Eye (tissue), 1 donor: ENCODE results near the gene IVD.

Experiments used
- DNase-seq: peaks from one replicate; pipeline ENCODE4 v3.0.0-alpha.2; 2015

IVD gene

DNA sequence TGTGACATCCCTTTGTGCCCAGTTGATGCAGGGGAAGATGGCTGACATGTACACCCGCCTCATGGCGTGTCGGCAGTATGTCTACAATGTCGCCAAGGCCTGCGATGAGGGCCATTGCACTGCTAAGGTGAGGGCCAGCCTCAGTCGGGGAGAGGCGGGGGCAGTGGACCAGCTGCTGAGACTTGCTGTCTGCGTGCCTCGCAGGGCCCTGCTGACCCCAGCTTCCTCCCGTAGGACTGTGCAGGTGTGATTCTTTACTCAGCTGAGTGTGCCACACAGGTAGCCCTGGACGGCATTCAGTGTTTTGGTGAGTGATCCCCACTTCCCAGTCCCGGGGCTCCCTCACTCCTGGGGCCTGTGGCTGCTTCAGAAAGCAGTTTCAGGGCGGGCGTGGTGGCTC lies 10.5 kb downstream of the IVD start:
- DNase-seq: no peak

DNA sequence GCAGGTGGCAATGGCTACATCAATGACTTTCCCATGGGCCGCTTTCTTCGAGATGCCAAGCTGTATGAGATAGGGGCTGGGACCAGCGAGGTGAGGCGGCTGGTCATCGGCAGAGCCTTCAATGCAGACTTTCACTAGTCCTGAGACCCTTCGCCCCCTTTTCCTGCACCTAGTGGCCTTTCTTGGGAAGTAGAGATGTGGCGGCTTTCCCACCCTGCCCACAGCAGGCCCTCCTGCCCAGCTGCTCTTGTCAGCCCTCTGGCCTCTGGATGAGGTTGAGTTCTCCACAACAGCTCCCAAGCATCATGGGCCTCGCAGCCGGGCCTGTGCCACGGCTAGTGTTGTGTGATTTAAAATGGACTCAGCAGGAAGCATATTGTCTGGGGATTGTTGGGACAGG lies 12.5 kb downstream of the IVD start:
- no peak for DNase-seq

DNA sequence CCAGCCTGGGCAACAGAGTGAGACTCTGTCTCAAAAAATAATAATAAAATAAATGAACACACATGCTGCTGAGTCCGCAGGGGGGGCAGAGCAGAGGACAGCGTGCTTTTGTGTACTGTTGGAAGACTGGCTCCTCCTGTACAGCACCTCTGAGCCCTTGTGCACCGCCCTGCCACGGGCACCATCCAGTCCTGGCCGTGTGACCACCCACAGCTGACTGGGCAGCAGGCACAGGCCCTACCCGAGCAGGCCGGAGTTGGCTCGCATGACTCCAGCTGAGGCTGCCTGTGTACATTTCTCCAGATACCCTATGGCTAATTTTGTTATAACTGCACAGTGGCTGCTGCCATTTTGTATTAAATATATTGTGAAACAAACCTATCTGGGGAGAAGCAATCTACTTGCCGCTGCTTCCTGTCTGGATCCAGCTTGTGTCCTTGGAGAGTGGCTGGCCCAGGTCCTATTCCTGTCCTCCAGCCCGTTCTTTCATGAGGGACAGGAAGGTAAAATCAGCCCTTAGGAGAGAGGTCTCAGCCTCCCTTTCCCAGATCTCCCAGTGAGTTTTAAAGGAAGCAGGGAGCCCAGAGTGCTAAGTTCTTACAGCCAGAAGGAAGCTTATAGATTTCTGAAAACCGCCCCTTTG lies 14.6 kb downstream of the IVD start:
- no peak for DNase-seq

DNA sequence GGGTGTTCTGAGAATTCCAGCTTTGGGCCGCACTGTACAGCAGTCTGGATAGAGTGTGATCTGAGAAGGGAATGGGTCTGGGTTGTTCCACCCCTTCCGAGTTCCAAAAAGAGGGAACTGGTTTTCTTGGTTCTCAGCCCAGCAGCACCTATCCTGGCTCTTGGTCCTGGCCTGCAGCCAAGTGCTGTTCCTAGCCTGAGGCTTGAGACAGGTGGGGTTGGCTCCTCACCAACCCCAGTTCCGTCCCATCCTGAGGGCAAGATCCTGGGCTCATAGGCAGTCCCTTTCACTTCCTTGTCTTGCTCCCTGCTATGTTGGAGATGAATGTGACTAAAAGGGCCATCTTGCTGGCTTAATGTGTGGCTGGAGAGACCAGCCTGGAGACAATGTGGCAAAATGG lies 15.2 kb downstream of the IVD start:
- DNase-seq: no peak

DNA sequence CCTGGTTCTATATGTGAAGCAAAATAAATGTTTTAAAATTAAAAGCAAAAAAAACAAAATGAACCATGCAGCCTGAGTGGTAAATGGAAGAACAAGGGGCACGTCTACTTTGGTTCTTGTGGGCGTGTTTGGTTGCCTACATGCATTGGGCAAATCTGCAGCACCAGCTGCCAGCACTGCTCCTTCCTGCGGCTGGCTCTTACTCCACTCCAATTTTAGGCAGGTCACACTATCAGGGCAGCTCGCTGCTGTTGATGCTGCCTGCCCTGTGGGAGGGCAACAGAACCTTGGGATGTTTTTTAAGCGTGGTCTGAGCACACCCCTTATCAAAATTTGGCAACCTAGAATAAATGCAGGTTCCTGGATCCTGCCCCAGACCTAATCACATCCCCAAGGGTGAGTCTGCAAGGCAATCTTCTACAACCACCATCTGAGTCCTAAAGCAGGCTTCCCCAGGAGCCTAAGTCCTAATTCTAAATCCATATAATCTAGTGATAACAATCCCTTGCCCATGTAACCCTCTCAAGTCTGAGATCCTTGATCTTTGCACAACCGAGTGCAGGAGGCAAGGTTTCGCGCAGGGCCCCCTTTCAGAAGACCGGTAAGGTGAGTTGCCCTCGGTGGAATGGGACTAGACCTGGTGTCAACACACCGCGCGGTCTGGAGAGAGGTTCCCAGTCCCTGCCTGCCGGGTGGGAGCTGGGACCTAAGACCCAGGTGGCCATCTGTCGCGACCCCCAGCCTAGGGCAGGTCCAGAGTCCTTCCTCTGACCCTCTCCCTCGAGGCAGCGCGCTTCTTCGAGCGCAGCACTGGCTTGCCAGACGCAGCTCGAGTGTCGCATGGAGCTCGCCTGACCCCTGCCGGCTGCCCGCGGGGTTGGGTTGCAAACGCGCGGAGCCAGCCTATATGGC lies 15.9 kb downstream of the IVD start:
- peak; percentile 89 for DNase-seq

DNA sequence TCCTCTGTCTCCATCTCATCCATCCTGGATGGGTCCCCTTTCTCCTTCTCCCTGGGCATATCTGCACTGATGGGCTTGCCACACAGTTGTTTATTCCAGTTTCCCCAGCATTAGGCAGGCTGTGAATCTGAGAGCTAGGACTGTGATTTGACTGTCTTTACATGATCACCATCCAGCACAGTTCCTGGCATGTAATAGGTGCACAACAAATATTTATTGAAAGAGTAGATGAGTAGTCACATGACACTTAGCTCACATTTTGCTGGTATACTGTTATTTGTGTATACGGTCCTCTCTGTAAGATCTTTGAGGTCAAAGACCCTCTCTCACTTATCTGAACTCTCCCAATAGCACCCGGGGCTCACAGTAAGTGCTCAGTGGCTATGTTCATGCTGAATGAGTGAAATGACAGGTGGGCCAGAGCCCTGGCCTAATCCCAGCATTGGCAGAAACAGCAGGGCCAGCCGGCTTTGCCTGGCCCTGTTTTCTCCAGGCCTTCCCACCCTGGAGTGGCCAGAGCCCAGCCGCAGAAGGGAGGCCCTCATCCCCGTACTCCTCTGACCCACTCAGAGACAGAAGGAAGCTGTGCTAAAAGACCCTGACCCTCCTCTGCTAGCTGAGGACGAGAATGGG lies 19.0 kb downstream of the IVD start:
- no peak for DNase-seq

DNA sequence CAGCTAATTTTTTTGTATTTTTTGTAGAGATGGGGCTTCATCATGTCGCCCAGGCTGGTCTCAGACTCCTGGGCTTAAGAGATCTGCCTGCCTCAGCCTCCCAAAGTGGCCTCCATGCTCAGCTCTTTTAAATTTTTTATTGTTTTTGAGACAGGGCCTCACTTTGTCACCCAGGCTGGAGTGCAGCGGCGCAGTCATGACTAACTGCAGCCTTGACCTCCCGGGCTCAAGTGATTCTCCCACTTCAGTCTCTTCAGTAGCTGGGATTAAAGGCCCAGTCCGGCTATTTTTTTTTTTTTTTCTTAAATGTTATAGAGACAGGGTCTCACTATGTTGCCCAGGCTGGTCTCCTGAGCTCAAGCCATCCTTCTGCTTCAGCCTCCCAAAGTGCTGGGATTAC lies 20.1 kb downstream of the IVD start:
- no peak for DNase-seq

DNA sequence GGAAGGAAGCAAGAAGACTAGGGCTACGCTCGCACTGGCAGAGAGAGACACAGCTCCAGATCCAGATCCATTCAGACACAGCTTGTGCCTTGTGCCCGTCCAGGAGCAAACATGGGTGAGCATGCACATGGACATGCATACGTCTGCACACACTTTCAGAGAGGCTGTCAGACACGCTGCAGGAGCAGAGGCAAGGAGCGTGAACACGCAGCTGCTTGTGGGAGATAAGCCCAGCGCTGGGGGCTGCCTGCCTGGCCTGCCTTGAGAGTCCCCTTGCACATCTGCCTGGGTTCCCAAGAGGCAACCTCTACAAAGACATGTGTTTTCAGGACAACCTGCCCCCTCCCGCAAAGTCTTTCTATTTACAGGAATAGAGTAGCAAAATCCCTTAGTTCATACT lies 21.6 kb downstream of the IVD start:
- no peak for DNase-seq

DNA sequence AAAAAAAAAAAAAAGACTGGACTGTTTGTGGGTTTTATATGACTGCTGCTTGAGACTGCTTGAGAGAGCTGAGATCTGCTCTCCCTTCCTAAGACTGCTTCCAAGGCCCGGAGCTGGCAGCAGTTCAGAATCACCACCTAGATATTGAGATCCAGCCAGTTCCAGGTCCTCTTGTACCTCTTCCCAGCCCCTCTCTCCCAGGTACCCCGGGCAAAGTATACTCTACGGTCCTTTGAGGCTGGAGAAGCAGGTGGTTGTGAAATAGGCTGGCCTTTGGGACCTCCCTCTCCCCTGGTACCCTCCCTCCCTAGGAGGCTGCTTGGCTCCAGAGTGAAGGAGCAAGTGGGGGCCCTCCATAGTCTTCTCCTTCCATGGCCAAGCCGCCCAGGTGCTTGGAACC lies 22.6 kb downstream of the IVD start:
- no peak for DNase-seq

DNA sequence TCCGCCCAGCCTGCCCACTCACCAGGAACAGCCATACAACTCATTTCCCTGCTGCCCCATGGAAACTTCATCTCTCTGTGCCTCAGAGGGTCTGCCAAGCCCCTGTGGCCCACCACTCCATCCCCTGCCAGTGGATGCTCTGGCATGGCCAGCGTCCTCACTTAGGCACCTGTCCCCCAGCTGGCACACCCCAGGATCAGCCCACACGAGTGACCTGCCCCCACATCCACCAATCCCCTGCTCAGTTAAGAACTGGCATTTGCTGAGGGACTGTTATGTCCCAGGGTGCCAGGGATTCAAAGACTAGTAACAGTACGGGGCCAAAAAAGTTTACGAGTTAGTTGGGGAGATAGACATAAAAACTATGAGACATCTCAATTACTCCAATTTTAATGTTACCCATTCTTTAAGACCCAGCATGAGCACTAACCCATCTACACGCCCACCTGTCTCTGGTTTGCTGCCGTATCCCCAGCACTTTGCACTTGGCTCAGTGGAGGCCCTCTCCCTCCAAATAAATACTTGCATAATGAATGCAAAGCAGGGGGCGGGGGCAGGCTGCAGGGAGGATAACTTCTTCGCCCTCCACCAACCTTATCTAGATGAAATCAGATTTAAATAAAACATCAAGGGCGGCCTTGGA lies 23.6 kb downstream of the IVD start:
- no peak for DNase-seq

DNA sequence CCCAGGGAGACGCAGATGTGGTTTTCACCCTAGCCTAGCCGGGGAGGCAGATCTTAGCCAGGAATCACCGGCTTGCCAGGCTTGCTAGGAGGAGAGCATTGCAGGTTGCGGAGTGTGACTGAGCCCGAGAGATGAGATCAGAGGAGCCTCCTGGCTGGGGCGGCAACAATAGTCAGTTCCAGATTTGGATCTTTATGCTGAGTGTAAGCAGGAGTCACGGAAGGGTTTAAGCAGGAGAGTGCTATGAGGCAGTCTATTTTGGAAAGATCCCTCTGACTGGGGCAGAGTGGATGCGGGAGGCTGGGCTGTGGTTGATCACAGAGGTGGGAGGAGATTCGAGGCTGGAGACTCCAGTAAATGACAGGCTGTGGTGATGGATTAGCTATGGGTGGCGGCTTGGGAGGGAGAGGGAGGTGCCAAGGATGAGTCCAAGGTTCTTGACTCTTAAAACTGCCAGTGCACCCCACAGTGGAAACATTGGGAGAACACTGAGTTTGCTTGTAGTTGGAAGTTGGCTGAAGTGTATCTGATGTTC lies 24.7 kb downstream of the IVD start:
- DNase-seq: no peak

DNA sequence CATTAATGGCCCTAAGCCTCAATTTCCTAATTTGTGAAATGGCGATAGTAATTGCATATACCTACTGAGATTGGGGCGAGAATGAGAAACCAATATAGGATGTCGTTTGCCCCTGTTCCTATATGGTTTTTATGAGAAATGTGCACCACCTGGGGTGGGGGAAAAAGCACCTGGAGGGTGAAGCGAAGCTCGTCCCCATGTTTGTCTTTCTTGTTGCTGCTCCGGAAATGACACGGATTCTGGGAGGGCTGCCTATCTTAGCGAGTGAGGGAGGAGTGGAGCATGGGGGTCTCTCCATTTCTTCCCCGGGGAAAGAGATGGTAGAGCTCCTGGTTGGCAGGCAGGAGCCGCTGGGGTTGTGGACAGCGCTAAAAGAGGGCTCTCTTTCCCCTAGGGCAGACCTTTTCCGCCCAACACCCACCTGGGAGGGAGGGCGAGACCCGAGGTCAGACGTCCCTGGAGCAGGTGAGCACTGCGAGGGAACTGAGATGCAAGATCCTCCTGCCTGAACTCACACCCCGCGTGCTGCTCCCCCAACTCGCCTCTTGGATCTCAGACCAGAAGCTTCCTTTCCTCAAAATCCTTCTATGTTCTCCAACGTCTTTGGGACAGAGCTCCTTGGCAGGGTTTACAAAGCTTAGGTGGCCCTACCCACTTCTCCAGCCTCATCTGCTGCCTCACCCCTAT lies 29.6 kb downstream of the IVD start:
- no peak for DNase-seq

DNA sequence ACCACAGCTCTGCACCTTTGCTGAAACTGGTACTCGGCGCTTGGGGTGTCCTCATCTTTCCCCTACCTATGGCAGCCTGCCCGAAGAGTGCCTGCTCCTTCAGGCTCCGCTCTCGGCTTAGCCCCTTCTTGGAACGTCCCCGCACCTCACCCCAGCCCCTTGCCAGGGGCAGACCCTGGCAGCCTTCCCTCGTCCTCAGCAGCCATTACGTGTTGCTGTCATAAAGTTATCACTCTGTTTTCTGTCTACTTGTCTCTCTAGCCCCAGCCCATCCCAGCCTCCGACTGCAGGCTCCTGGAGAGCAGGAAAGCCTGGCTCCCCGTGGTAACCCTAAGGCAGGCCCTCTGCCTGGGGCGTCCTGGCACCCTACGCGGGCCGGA lies 30.1 kb downstream of the IVD start:
- peak; percentile 38 for DNase-seq

DNA sequence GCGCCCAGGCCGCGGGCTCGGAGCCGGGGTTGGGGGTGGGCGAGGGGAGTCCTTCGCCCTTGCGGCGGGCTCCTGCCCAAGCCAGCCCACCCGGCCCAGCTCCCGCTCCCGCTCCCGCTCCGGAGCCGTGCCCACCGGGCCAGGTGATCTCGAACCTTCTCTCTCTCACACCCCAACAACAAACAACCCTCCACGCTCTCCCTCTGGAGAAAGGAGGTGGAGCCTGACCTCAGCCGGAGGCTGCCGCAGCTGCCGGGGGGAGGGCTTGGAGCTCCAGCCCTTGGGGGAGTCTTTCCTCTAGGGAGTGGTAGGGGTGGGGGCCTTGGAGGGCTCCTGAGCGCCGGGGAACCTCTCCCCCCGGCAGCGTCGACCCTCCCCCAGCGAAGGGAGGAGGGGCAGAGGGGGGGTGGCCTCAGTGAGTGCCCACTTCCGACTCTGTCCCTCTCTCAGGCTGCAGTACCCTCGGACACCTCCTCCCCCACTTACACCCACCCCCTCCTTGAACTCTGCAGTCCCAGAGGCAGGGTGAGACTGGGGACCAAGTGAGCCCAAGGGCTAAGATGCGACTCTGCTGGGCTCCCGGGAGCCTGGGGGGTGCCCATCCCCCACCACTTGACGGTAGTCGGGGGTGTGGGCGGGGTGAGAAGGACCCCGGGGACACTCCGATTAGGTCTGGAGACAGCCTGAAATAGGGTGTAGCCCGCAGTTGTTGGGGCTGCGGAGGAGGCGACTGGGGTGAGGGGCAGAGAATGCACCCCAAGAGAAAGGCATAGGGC lies 30.7 kb downstream of the IVD start:
- peak; percentile 50 for DNase-seq

DNA sequence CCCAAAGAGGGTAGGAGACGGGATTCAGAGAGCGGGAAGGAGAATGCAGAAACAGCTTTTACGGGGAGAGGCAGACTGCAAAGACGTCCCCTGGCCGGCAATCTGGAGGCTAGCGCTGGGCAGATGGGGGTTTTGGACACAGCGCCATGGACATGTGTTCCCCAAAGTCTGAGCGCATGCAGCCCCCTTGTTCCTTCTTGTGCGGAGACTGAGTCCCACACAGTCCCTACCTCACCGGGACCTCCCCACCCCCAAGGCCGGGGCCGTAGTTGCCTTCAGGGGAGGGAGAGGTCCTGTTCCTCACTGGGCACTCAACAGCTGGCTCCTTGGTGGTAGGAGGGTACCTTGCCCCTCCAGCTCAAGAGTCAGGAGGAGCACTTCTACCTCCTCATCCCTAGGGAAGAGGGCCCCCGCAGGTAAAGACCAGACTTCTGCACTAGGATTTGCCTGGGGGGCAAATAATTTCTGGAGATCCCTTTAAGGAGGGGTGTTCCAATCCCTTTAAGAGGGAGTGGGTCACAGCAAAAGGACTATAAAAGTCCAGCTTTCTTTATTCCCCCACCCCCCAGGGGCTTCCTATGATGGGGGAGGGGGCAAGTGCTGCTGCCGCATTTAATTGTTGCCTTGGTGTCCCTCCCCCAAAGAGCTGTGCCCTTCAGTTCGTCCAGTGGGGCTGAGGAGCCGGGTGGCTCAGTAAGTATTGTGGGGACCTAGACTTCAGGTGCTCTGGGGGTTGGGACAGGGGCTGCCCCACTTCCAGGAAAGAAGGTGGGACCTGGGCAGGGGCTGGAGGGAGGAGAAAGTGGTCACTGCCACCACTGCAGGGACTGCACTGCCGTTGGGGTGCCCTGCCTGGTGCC lies 31.5 kb downstream of the IVD start:
- peak; percentile 50 for DNase-seq

DNA sequence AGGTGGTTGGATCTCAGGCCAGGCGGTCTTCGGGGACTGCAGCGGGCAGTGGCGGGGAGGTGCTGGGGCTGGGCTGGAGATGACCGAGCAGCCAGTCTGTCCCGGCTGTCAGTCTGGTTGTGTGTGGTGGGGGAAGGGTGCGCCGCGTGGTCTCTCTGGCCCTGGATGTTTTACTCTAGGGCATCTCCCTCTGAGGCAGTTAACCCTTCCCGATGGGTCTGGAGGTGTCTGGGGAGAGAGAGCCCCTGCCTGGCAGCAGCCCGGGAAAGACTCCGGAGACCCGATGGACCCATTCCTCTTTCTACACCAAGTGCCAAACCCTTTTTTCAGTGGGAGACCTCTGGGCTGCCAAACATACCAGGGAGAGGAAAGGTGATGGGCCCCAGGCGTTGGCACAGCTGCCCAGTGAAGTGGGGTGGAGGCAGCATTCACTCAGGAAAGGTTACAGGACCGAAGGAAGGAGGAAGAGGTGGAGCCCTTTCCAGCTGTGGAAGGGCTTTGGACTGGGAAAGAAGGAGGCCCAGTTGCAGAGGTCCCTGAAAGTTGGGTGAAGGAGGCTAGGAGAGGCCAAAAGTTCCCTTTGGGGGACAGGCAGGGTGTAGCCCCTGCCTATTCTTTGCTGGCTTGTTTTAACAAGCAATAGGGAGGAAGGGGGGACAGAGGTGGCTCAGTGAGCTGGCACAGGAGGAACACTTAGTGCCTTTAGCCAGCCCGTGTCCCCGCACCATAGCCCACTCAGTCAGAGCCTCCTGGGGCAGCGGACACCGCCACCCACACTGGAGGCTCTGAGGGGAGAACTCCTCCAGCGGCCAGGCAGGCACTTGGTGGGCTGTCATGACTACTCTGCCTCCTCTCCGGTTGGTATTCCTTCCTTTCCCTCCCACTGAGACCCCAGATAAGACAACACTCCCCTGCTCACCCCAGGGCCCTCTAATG lies 32.4 kb downstream of the IVD start:
- no peak for DNase-seq

DNA sequence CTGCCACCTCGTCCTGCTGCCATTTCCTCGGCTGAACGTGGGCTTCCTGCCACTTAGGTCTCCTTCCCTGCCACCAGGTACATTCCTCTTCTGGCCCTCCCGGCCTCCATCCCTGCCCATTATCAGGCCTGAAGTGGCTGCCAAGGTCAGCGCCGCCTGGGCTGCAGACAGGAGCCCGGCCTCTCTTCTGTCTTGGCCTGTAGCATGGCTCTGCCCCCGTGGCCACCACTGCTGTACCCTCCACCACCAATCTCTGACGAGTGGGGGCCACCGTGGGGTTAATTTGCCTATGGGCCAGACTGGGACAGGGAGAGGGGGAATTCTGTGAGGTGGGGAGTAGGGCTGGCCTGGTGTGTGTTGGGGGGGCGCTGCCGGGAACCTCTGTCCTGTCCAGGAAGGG lies 33.1 kb downstream of the IVD start:
- no peak for DNase-seq

DNA sequence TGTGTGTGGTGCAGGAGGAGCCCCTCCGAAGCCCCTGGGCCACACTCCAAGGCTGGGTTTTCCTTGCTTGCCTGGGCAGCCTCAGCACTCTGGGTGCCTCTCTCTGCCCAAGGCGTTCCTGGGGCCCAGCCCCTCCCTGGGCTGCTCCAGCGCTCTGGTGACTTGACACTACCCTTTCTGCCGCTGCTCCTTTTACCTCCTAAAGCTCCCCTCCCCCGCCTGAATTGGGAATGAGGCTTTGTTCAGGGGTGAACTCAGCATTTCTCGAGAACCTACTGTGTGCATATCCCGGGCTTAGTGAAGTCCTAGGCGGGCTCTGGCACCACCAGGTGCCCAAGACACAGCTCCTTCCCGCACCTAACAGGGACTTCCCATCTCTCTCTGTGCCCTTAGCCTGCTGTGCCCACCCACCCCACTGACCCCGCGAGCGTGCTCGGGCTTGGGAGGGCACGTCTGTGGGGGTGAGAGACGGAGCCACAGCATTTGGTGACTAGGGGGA lies 33.9 kb downstream of the IVD start:
- peak; percentile 54 for DNase-seq

DNA sequence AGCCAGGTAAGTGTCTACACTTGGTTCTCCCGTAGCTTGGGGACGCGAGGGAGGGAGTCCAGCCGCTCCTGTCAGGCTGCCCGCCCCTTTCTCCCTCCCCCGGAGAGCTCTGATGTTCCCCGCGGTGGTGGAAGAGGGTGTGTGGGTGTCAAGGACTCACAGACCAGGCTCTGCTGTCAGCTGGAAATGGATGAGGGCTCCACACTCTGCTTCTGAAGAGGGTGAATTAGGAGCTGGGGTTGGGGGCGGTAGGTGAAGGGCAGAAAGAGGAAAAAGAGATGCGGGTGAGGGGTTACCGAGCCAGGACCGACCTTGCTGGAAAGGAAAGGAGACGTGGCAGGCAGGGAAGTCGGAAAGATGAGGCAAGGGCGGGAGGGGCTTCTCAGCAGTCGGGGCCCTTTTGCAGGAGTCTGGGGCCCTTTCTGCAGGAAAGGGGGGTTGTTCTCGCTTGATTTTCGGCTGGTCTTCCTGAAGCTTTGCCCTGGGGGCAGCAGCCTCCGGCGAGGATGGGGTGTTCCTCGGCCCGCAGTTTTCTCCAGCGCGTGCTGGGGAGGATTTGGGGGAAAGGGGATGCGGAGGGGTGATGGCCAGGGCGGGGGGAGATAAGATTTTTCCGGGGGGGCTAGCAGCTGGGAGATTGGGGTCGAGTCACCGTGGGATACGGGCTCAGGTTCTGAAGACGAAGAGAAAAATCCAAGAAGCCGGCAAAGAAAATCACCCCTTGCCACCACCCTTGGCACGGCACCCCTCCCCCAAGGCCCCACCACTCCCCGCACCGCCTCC lies 34.6 kb downstream of the IVD start:
- peak; percentile 72 for DNase-seq
